Sigmoid colon (tissue), 3 donors: ENCODE results near the gene CNBP.

Experiments used
- POLR2A ChIP-seq, 2 donors: fragments of 450-650 bp; IDR thresholded peaks; one replicate each; pipeline ENCODE4 v1.6.1; 2016; ENCODE audit warnings: antibody characterized with exemption in 2 of 2, mild to moderate bottlenecking in 2 of 2, moderate library complexity in 2 of 2
- TF ChIP-seq, protein P1 (sequence below), 4 experiments: fragments of 450-650 bp in 3 of 4; fragments of 200-600 bp in 1 of 4; IDR thresholded peaks; one replicate each; pipeline ENCODE4 v1.5.1; 2016 to 2019; ENCODE audit warnings: antibody characterized with exemption in 4 of 4, mild to moderate bottlenecking in 3 of 4, moderate library complexity in 2 of 4

DNA sequence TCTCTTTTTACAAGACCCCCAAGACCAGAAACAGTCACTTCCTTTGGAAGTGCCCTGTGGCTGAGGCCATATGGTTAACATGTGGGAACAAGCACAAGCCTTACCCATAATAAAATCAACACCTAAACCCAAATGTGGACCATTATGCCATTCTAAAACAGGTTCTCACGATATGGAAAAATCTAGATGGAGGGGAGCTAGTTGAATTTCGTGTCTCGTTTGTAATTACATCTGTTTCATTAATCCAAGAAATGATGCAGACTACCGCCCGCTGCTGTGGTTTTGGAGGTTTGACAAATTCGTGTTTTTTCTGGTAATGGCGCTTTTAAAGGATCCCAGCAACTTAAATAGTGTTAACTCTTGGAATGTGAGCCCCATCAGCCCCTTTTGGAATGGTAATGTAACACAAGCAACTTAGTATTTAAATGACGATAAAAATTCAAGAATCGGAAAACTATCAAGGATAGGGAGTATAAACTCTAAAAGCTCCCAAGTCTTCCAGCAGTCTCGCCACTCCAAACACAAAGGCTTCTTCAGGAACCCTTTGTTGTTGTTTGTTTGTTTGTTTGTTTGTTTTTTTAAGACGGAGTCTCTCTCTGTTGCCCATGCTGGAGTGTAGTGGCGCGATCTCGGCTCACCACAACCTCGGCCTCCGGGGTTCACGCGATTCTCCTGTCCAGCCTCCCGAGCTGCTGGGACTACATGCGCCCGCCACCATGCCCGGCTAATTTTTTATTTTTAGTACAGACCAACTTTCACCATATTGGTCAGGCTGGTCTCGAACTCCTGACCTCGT lies 1.1 kb downstream of the CNBP start:
- TF ChIP-seq, protein P1, sequence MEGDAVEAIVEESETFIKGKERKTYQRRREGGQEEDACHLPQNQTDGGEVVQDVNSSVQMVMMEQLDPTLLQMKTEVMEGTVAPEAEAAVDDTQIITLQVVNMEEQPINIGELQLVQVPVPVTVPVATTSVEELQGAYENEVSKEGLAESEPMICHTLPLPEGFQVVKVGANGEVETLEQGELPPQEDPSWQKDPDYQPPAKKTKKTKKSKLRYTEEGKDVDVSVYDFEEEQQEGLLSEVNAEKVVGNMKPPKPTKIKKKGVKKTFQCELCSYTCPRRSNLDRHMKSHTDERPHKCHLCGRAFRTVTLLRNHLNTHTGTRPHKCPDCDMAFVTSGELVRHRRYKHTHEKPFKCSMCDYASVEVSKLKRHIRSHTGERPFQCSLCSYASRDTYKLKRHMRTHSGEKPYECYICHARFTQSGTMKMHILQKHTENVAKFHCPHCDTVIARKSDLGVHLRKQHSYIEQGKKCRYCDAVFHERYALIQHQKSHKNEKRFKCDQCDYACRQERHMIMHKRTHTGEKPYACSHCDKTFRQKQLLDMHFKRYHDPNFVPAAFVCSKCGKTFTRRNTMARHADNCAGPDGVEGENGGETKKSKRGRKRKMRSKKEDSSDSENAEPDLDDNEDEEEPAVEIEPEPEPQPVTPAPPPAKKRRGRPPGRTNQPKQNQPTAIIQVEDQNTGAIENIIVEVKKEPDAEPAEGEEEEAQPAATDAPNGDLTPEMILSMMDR (IDR thresholded peaks at IDR 0.05), result no peak
- no peak for TF ChIP-seq POLR2A (IDR thresholded peaks at IDR 0.05)
